OCI-LY1 (cell line): Measurements from ENCODE around the gene GALNT14.

Experiments
- CTCF ChIP-seq: fragments of 200-600 bp; sonication (generic), shearing (Covaris generic); IDR thresholded peaks from 2 replicates; pipeline ENCODE4 v1.5.1; 2017; ENCODE audit warnings: mild to moderate bottlenecking, antibody characterized with exemption, low read length, moderate library complexity, mixed read lengths
- EZH2 ChIP-seq: fragments of 200-600 bp; sonication (generic), shearing (Covaris generic); IDR thresholded peaks from 2 replicates; pipeline ENCODE4 v1.8.0; 2017; ENCODE audit warnings: borderline replicate concordance, mixed run types, mild to moderate bottlenecking, antibody characterized with exemption, low read length, moderate library complexity, mixed read lengths

GRCh38 chr2:31107591-31108300, 30.5 kb downstream of the GALNT14 start:
- TF ChIP-seq CTCF (no peak), EZH2 (no peak)
